ENCODE measurements around the gene MUC20. TPM values are rescaled to one million over a fixed set of nuclear protein-coding genes. Genes with fewer than 3 reads are reported as not detected.

Gene MUC20
- total and polyA plus RNA-seq, 2 of the 13 experiments (the other 11 are each of a cell fraction or from before 2014, with no cell fraction given), result 0.24 to 0.83 TPM

- in situ Hi-C loops (cut with HindIII; ENCODE audit: extremely low pct_ligation_motif_present, low pct_unique_long_range_greater_than_20kb), result no loop called here
- WGBS (ENCODE audit: low lambda C conversion rate), result 61% methylated on average over 11 of the region's 11 CpGs
- POLR2A ChIA-PET, result no interaction called here
- Histone ChIP-seq H3K79me2 (ENCODE audit: insufficient read depth, low read length) (no peaks in the 10 kb centered on the region), H3K4me1 (ENCODE audit: insufficient read depth, low read length) (0 out of 2 replicates have a peak, but pooled peaks cover 8% of the 10 kb centered on the region), H3K4me3 (replicated peaks in 1 of 3; ENCODE audit: insufficient read depth in 1 of 3, low read depth in 2 of 3, low read length in 3 of 3) (no peak overlapping the region), H3K27me3 (ENCODE audit: control insufficient read depth in 1 of 2, insufficient read depth in 2 of 2, low read length in 2 of 2) (no peaks in the 10 kb centered on the region; a peak in 1 of 5 replicates), H3K27ac (ENCODE audit: extremely low read length, insufficient read depth, low read length) (no peak overlapping the region), H2AFZ (ENCODE audit: low read length) (no peak overlapping the region), H4K20me1 (ENCODE audit: insufficient read depth, low read length) (no peaks in the 10 kb centered on the region), H3K9ac (ENCODE audit: insufficient read depth, low read depth, low read length) (no peak overlapping the region), H3K4me2 (ENCODE audit: low read depth, low read length) (no peak overlapping the region), H3K36me3 (replicated peaks in 1 of 2; ENCODE audit: control insufficient read depth in 1 of 2, insufficient read depth in 2 of 2, low read length in 2 of 2) (no peaks in the 10 kb centered on the region), H3K9me3 (ENCODE audit: low read length) (no peaks in the 10 kb centered on the region)
- no peak for DNase-seq (ENCODE audit: low spot score)
- ATAC-seq, result peak; percentile 49
- intact Hi-C loops (cut with micrococcal nuclease; ENCODE audit: unreplicated experiment), result no loop called here
- FAIRE-seq, result no peak
- CTCF ChIA-PET (ENCODE audit: low intra/inter-chr PET ratio, low total read pairs), result no interaction called here
- BruUV-seq (replicated peaks), result no TSS peak
- TF ChIP-seq ZNF546 (CRISPR knock-in tag; conservative IDR thresholded peaks at IDR 0.05), result no peak
- TF ChIP-seq ZNF775 (CRISPR knock-in tag; IDR thresholded peaks at IDR 0.05; ENCODE audit: borderline replicate concordance), result no peak
- 0 out of 2 replicates have a peak, but pooled peaks have one; percentile 25 for TF ChIP-seq USF2 (IDR thresholded peaks at IDR 0.05; ENCODE audit: low read depth, low read length)
- no peak; the same call in 1 of the 2 replicates for TF ChIP-seq USF2 (CRISPR knock-in tag; IDR thresholded peaks at IDR 0.05; ENCODE audit: borderline replicate concordance)
Measured at GRCh38 chr3:195731356-195731905, 10.7 kb downstream of the MUC20 start.

- H3K9me3 ChIP-seq (ENCODE audit: low read length), result no peaks in the 10 kb centered on the region
- TF ChIP-seq ZBTB38 (CRISPR knock-in tag; IDR thresholded peaks at IDR 0.05) (peak; percentile 46; the same call in 1 of the 2 replicates), RARA (CRISPR knock-in tag; IDR thresholded peaks at IDR 0.05) (peak; percentile 62; the same call in 1 of the 2 replicates), ZSCAN9 (CRISPR knock-in tag; IDR thresholded peaks at IDR 0.05; ENCODE audit: borderline replicate concordance) (no peak), SETDB1 (CRISPR knock-in tag; IDR thresholded peaks at IDR 0.05; ENCODE audit: borderline replicate concordance) (no peak), ZNF687 (CRISPR knock-in tag; IDR thresholded peaks at IDR 0.05) (peak; percentile 39), ZNF570 (CRISPR knock-in tag; IDR thresholded peaks at IDR 0.05; ENCODE audit: borderline replicate concordance) (no peak)
- no peaks in the 10 kb centered on the region for H4K20me1 ChIP-seq (ENCODE audit: insufficient read depth, low read length)
- WGBS (ENCODE audit: low lambda C conversion rate), result 75% methylated on average over 12 of the region's 12 CpGs
- H3K9ac ChIP-seq (ENCODE audit: insufficient read depth, low read depth, low read length), result no peak overlapping the region
- no peak overlapping the region for H2AFZ ChIP-seq (ENCODE audit: low read length)
- BruUV-seq (replicated peaks), result no TSS peak
- intact Hi-C loops (cut with micrococcal nuclease; ENCODE audit: unreplicated experiment), result no loop called here
- H3K36me3 ChIP-seq (replicated peaks in 1 of 2; ENCODE audit: control insufficient read depth in 1 of 2, insufficient read depth in 2 of 2, low read length in 2 of 2), result no peaks in the 10 kb centered on the region
- no peak for DNase-seq (ENCODE audit: low spot score)
- H3K4me3 ChIP-seq (replicated peaks in 1 of 3; ENCODE audit: insufficient read depth in 1 of 3, low read depth in 2 of 3, low read length in 3 of 3), result no peak overlapping the region
- no peak for FAIRE-seq
- 0 out of 2 replicates have a peak, but pooled peaks cover 8% of the 10 kb centered on the region for H3K4me1 ChIP-seq (ENCODE audit: insufficient read depth, low read length)
- in situ Hi-C loops (cut with HindIII; ENCODE audit: extremely low pct_ligation_motif_present, low pct_unique_long_range_greater_than_20kb), result no loop called here
- H3K27me3 ChIP-seq (ENCODE audit: control insufficient read depth in 1 of 2, insufficient read depth in 2 of 2, low read length in 2 of 2), result no peaks in the 10 kb centered on the region; a peak in 3 of 5 replicates
- H3K27ac ChIP-seq (ENCODE audit: extremely low read length, insufficient read depth, low read length), result no peak overlapping the region
- H3K79me2 ChIP-seq (ENCODE audit: insufficient read depth, low read length), result no peaks in the 10 kb centered on the region
- ATAC-seq, result peak; percentile 64
- ChIA-PET POLR2A (no interaction called here), CTCF (ENCODE audit: low intra/inter-chr PET ratio, low total read pairs) (no interaction called here)
- H3K4me2 ChIP-seq (ENCODE audit: low read depth, low read length), result no peak overlapping the region
Measured at GRCh38 chr3:195732940-195733339, 12.2 kb downstream of the MUC20 start.

Measured in HepG2 (cell line).